ENCODE results near the gene CGREF1. TPM values are rescaled to one million over a fixed set of nuclear protein-coding genes. Genes with fewer than 3 reads are reported as not detected.

Gene CGREF1
- total RNA-seq, 1 donor from 2014 or later, result 1.3 TPM

DNA sequence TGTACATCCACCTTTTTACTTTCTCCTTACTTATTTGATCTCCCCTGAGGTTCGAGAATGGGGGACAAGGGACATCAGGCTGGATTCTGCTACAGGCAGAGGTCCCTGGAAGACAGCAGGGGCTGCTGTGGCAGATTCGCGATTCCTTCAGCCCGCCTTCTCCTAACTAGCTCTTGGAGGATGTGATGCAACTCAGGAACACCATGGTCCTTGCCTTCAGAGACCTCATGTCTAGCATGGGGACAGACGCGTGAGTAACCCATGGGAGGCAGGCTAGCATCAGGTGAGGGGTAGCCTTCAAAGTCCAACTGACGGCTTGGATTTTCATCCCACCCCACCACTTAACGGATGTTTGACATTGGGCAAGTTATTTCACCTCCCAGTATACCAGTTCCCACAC, 29.0 kb upstream of the CGREF1 start:
- H3K27me3 Mint-ChIP-seq (ENCODE audit: unreplicated experiment), result peaks cover 2% of the 10 kb centered on the region
- peaks cover 2% of the 10 kb centered on the region for H3K9me3 Mint-ChIP-seq (ENCODE audit: unreplicated experiment)
- DNase-seq, result no peak
- TF ChIP-seq, protein P1, sequence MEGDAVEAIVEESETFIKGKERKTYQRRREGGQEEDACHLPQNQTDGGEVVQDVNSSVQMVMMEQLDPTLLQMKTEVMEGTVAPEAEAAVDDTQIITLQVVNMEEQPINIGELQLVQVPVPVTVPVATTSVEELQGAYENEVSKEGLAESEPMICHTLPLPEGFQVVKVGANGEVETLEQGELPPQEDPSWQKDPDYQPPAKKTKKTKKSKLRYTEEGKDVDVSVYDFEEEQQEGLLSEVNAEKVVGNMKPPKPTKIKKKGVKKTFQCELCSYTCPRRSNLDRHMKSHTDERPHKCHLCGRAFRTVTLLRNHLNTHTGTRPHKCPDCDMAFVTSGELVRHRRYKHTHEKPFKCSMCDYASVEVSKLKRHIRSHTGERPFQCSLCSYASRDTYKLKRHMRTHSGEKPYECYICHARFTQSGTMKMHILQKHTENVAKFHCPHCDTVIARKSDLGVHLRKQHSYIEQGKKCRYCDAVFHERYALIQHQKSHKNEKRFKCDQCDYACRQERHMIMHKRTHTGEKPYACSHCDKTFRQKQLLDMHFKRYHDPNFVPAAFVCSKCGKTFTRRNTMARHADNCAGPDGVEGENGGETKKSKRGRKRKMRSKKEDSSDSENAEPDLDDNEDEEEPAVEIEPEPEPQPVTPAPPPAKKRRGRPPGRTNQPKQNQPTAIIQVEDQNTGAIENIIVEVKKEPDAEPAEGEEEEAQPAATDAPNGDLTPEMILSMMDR (IDR thresholded peaks at IDR 0.05; ENCODE audit: partially characterized antibody, unreplicated experiment), result no peak
- no peak overlapping the region for H3K4me3 Mint-ChIP-seq (ENCODE audit: unreplicated experiment)
- no peaks in the 10 kb centered on the region for H3K36me3 Mint-ChIP-seq (ENCODE audit: unreplicated experiment)
- H3K4me1 Mint-ChIP-seq (ENCODE audit: low read depth, unreplicated experiment), result no peaks in the 10 kb centered on the region
- H3K27ac Mint-ChIP-seq (ENCODE audit: unreplicated experiment), result no peak overlapping the region

DNA sequence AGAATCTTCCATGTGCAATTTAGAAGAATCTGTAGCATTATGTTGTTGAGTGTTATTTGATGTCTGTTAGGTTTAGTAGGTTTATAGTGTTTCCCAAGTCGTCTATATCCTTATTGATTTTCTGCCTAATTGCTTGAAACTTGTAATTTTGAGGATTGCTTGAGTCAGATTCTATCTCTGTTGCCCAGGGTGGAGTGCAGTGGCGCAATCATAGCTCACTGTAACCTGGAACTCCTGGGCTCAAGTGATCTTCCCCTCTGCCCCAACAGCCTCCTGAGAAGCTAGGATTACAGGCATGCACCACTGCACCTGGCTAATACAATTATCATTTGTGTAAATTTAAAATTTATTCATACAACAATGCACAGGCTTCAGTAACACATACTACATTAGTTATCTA, 26.8 kb upstream of the CGREF1 start:
- TF ChIP-seq, protein P1 (IDR thresholded peaks at IDR 0.05; ENCODE audit: partially characterized antibody, unreplicated experiment), result no peak
- Mint-ChIP-seq H3K27ac (ENCODE audit: unreplicated experiment) (no peak overlapping the region), H3K27me3 (ENCODE audit: unreplicated experiment) (peaks cover 2% of the 10 kb centered on the region), H3K9me3 (ENCODE audit: unreplicated experiment) (peaks cover 2% of the 10 kb centered on the region), H3K4me3 (ENCODE audit: unreplicated experiment) (no peak overlapping the region), H3K36me3 (ENCODE audit: unreplicated experiment) (no peaks in the 10 kb centered on the region), H3K4me1 (ENCODE audit: low read depth, unreplicated experiment) (no peaks in the 10 kb centered on the region)
- no peak for DNase-seq

DNA sequence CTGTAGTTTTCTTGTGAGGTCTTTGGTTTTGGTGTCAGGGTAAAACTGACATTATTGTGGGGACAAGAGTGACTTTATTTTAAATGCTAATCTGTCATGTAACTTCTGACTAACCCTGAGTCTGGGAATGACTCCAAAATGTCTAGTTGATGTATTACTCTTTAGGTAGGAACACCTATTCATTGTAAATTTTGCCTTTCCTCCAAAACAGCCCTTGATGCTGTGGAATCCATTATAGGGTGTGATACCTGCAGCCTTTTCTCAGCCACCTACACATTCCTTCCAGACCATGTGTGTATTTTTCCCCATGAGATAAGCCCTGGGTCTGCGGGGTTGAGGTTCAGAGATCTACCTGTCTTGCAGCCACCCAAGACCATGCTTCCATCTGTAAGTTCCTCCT, 24.4 kb upstream of the CGREF1 start:
- H3K4me3 Mint-ChIP-seq (ENCODE audit: unreplicated experiment), result no peak overlapping the region
- peaks cover 6% of the 10 kb centered on the region for H3K9me3 Mint-ChIP-seq (ENCODE audit: unreplicated experiment)
- no peaks in the 10 kb centered on the region for H3K36me3 Mint-ChIP-seq (ENCODE audit: unreplicated experiment)
- peaks cover 7% of the 10 kb centered on the region for H3K27me3 Mint-ChIP-seq (ENCODE audit: unreplicated experiment)
- no peaks in the 10 kb centered on the region for H3K4me1 Mint-ChIP-seq (ENCODE audit: low read depth, unreplicated experiment)
- H3K27ac Mint-ChIP-seq (ENCODE audit: unreplicated experiment), result no peak overlapping the region
- no peak for DNase-seq
- TF ChIP-seq, protein P1 (IDR thresholded peaks at IDR 0.05; ENCODE audit: partially characterized antibody, unreplicated experiment), result no peak

DNA sequence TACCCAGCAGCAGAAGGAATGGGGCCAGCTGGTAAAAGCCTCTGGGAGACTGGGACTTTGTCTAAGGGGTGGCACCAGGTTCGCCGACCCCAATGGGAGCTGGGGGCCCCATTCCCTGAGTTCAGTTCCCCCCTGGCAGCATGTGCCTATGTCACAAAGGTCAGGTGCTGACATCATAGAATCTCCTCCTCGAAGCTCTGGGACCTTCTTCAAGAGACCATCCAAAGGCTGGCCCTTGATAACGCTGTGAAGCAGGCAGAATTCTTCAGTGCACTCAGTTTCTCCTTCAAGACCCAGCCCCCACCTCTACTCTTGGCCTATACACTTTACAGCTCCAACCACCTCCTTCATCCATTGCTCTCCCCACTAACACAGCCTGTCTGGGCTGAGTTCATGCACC, 20.4 kb upstream of the CGREF1 start, which contains the start of gene PRR30:
Gene PRR30 (minus strand): TSS at position 101 of the 400 bp plus-strand sequence. CDS start 1,081 bp downstream, outside the sequence.
- TF ChIP-seq, protein P1 (IDR thresholded peaks at IDR 0.05; ENCODE audit: partially characterized antibody, unreplicated experiment), result no peak
- peaks cover 11% of the 10 kb centered on the region for H3K27me3 Mint-ChIP-seq (ENCODE audit: unreplicated experiment)
- no peak within 1 kb of the TSS for H3K4me3 Mint-ChIP-seq (ENCODE audit: unreplicated experiment)

DNA sequence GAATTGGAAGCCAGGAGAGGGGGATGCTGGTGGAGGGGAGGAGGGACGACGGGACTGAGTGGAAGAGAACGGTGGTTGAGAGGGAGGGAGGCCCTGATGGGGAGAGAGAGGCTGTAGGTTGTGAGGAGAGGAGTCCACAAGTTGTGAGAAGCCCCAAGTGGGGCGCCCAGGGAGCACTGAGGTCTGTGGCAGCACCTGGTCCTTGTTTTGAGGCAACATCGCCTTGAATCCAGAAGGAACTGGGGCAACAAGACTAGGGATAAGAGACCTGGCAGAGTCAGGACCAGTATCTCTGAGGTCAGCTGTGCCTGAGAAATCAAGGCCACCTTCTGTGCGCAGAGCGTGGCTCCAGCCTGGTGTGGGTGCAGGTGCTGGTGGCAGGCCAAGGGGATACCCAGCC, 19.2 kb upstream of the CGREF1 start:
- Mint-ChIP-seq H3K27ac (ENCODE audit: unreplicated experiment) (no peak overlapping the region), H3K27me3 (ENCODE audit: unreplicated experiment) (peaks cover 11% of the 10 kb centered on the region), H3K4me3 (ENCODE audit: unreplicated experiment) (no peak overlapping the region), H3K36me3 (ENCODE audit: unreplicated experiment) (no peaks in the 10 kb centered on the region), H3K4me1 (ENCODE audit: low read depth, unreplicated experiment) (peaks cover 5% of the 10 kb centered on the region), H3K9me3 (ENCODE audit: unreplicated experiment) (peaks cover 12% of the 10 kb centered on the region)
- DNase-seq, result no peak
- TF ChIP-seq, protein P1 (IDR thresholded peaks at IDR 0.05; ENCODE audit: partially characterized antibody, unreplicated experiment), result no peak

More for the DNA sequence above, 20.4 kb upstream of the CGREF1 start, which contains the start of gene PRR30:
- no peak for DNase-seq
- Mint-ChIP-seq H3K27ac (ENCODE audit: unreplicated experiment) (no peak within 1 kb of the TSS), H3K9me3 (ENCODE audit: unreplicated experiment) (peaks cover 9% of the 10 kb centered on the region), H3K4me1 (ENCODE audit: low read depth, unreplicated experiment) (no peaks in the 10 kb centered on the region), H3K36me3 (ENCODE audit: unreplicated experiment) (no peaks in the 10 kb centered on the region)
